ENCODE measurements around the gene POU6F2.

The POU6F2 gene

GRCh38 chr7:38951213-38951612 lies 26.5 kb upstream of the POU6F2 start:
- TF ChIP-seq CTCF (IDR thresholded peaks at IDR 0.05; ENCODE audit: low read depth, low read length): no peak
- no peak for DNase-seq (ENCODE audit: low read depth in 2 of 2)
- H3K4me3 ChIP-seq (replicated peaks in 1 of 2; ENCODE audit: low read depth in 2 of 2, low read length in 2 of 2): no peak overlapping the region

DNA sequence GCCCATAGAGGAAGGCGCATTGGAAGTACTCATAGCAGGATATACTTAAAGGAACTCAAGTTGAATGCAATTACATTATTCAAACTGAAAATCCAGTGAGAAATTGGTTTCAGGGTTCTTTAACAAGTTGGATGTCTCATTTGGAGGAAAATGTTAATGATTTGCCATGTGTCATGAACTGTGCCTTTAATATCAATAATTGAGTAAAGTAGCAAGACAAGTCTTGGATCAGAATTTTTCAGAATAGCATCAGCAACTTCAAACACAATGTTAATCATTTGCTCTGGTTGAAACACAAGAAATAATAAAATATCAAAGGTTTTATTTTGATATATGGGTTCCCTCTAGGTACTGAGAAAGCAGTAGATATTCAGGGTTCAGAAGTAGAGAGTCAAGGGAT lies 24.5 kb upstream of the POU6F2 start:
- no peak for DNase-seq (ENCODE audit: low read depth in 2 of 2)
- TF ChIP-seq CTCF (IDR thresholded peaks at IDR 0.05; ENCODE audit: low read depth, low read length): no peak
- H3K4me3 ChIP-seq (replicated peaks in 1 of 2; ENCODE audit: low read depth in 2 of 2, low read length in 2 of 2): no peak overlapping the region

GRCh38 chr7:38953971-38954370 lies 23.7 kb upstream of the POU6F2 start:
- no peak overlapping the region for H3K4me3 ChIP-seq (replicated peaks in 1 of 2; ENCODE audit: low read depth in 2 of 2, low read length in 2 of 2)
- TF ChIP-seq CTCF (IDR thresholded peaks at IDR 0.05; ENCODE audit: low read depth, low read length): no peak
- no peak for DNase-seq (ENCODE audit: low read depth in 2 of 2)

- TF ChIP-seq CTCF (IDR thresholded peaks at IDR 0.05; ENCODE audit: low read depth, low read length): no peak
- no peak overlapping the region for H3K4me3 ChIP-seq (replicated peaks in 1 of 2; ENCODE audit: low read depth in 2 of 2, low read length in 2 of 2)
- DNase-seq (ENCODE audit: low read depth in 2 of 2): no peak
Measured at GRCh38 chr7:38955892-38956291, 21.8 kb upstream of the POU6F2 start.

DNA sequence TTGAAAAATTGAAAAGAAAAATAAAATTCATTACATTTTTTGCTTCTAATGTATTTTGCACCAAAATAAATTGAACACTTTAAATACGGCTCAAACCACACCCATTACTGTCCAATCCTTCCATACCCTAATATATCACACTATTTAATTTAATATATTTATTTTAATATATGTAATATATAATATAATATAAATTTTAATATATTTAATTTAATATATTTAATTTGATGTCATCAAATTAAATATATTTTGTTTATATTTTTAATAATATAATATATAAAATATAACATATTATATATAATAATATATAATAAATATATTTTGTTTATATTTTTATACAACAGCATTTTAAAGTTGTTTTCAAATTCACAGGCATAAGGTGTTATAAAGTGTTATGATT lies 15.7 kb upstream of the POU6F2 start:
- TF ChIP-seq CTCF (IDR thresholded peaks at IDR 0.05; ENCODE audit: low read depth, low read length): no peak

DNA sequence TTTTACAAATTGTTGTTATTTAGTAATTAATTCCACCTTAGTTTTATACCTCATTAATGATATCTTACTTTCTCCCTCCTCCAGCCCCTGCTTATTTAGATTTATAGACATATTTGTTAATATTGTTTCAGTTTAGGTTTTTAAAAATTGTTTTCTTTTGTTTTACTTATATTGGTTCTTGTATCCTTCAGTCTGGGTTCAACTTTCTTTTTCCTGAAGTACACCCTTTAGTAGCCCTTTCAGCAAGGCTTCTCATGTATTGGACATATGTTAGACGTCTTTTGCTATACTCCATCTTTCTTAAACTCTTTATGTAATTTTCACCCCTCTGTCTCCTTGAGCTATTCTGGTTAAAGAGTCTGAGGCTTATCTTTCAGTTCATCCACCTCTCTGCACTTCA lies 12.8 kb upstream of the POU6F2 start:
- H3K4me3 ChIP-seq (replicated peaks in 1 of 2; ENCODE audit: low read depth in 2 of 2, low read length in 2 of 2): no peak overlapping the region
- TF ChIP-seq CTCF (IDR thresholded peaks at IDR 0.05; ENCODE audit: low read depth, low read length): no peak
- DNase-seq (ENCODE audit: low read depth in 2 of 2): no peak

More for the DNA sequence above, 15.7 kb upstream of the POU6F2 start:
- H3K4me3 ChIP-seq (replicated peaks in 1 of 2; ENCODE audit: low read depth in 2 of 2, low read length in 2 of 2): no peak overlapping the region
- no peak for DNase-seq (ENCODE audit: low read depth in 2 of 2)

- no peak for DNase-seq (ENCODE audit: low read depth in 2 of 2)
- TF ChIP-seq CTCF (IDR thresholded peaks at IDR 0.05; ENCODE audit: low read depth, low read length): no peak
- H3K4me3 ChIP-seq (replicated peaks in 1 of 2; ENCODE audit: low read depth in 2 of 2, low read length in 2 of 2): no peak overlapping the region
Measured at GRCh38 chr7:38973760-38974159, 3.9 kb upstream of the POU6F2 start.

All from cardiac fibroblast (primary cell).